Omental fat pad (tissue), 4 donors: ENCODE measurements around the gene FAM210A. TPM values are rescaled to one million over a fixed set of nuclear protein-coding genes. Genes with fewer than 3 reads are reported as not detected.

Experiments
- ATAC-seq: fragments of 150-250 bp; one replicate; pipeline ENCODE4 v1.9.1; 2016; ENCODE audit warnings: mild to moderate bottlenecking, moderate library complexity; ENCODE audit not compliant: low FRiP score
- DNase-seq: peaks from one replicate; pipeline ENCODE4 v3.0.0-alpha.2; 2019; ENCODE audit warnings: low spot score
- small RNA-seq: library from RNA; depleted of rRNA; stranded (forward); fragments of <200 nt; gene quantifications from one replicate; pipeline ENCODE3, GENCODE V24; 2016
- total RNA-seq, 4 donors: library from RNA; depleted of rRNA; stranded (reverse); fragments of >200 nt; gene quantifications; one replicate each; pipeline ENCODE4 v1.1.0, GENCODE V29; 2016
- TF ChIP-seq, protein P1 (sequence below), 3 donors: fragments of 450-650 bp; IDR thresholded peaks; one replicate each; pipeline ENCODE4 v1.5.1; 2016 to 2017; ENCODE audit warnings: antibody characterized with exemption in 3 of 3, mild to moderate bottlenecking in 3 of 3, moderate library complexity in 2 of 3

Gene FAM210A
- total RNA-seq, 4 donors from 2014 or later = 6.6 to 30.9 (median 15.8) TPM

- no peak for ATAC-seq
- TF ChIP-seq, protein P1, sequence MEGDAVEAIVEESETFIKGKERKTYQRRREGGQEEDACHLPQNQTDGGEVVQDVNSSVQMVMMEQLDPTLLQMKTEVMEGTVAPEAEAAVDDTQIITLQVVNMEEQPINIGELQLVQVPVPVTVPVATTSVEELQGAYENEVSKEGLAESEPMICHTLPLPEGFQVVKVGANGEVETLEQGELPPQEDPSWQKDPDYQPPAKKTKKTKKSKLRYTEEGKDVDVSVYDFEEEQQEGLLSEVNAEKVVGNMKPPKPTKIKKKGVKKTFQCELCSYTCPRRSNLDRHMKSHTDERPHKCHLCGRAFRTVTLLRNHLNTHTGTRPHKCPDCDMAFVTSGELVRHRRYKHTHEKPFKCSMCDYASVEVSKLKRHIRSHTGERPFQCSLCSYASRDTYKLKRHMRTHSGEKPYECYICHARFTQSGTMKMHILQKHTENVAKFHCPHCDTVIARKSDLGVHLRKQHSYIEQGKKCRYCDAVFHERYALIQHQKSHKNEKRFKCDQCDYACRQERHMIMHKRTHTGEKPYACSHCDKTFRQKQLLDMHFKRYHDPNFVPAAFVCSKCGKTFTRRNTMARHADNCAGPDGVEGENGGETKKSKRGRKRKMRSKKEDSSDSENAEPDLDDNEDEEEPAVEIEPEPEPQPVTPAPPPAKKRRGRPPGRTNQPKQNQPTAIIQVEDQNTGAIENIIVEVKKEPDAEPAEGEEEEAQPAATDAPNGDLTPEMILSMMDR (IDR thresholded peaks at IDR 0.05) = no peak
- DNase-seq = no peak
Observed at GRCh38 chr18:13616041-13616440, 110.3 kb downstream of the FAM210A start.

GRCh38 chr18:13615432-13615861, 110.9 kb downstream of the FAM210A start:
- DNase-seq (no peak), ATAC-seq (peak; percentile 8)
- TF ChIP-seq, protein P1 (IDR thresholded peaks at IDR 0.05) = no peak

DNA sequence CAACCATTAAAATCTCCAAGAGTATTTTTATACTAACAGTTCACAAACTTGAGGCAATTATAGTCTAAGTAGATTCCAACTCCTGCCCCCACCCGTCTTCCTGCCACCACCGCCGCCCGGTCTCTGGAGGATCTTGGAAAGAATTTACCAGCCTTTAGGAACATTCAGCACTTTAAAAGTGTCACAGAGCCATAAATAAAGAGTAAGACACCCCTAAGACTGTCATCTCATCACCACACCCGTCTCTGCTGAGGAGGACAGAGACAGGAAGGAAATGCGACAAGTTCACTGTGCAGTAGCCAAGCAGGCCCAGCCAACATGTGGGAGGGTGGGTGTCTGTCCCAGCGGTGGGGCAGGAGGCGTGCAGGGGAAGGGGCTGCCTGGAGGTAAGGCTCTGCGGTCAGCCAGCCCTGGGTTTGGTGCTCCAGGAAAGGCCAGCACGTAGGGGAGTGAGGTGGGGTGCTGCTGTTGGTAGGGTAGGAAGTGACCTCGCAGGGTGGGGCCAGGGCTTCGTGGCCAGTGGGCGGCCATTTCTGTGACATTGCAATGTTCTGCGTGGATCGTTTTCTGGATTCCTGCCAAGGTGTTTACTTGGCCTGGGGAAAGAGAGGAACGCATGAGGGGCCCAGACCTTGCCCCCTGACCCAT, 111.6 kb downstream of the FAM210A start:
- no peak for ATAC-seq
- TF ChIP-seq, protein P1 (IDR thresholded peaks at IDR 0.05) = no peak
- DNase-seq = no peak

- TF ChIP-seq, protein P1 (IDR thresholded peaks at IDR 0.05) = no peak
- DNase-seq (no peak), ATAC-seq (no peak)
Observed at GRCh38 chr18:13613591-13614501, 112.5 kb downstream of the FAM210A start.

Small RNA genes lying within 50 kb of the gene (small RNA-seq; reads per million reads assigned to genes)
- gene AP001525.1 (not detected), gene RN7SL362P (not detected)

Other genes with a start within 250 kb of the FAM210A start
- gene RNMT, start 115 bp upstream of the FAM210A start, total RNA-seq = 10 to 100 TPM; 18.5 to 24.0 (median 21.9) TPM
- gene MC5R, start 97.6 kb upstream of the FAM210A start, total RNA-seq = 1 to 10 TPM in 1 of 4 donors, under 1 TPM in 1, not detected in 2; 0.36 to 1.2 TPM
- not detected for gene MC2R, start 189.0 kb upstream of the FAM210A start, total RNA-seq